Suprapubic skin (tissue), 3 donors: ENCODE measurements around the gene SHROOM4.

Experiments used
- CTCF ChIP-seq, 2 donors: fragments of 200-600 bp in 1 of 2; fragments of 450-650 bp in 1 of 2; sonication (generic) in 1 of 2; IDR thresholded peaks; one replicate each; pipeline ENCODE4 v1.5.1; 2016 to 2019; ENCODE audit warnings: antibody characterized with exemption in 2 of 2, mild to moderate bottlenecking in 1 of 2, moderate library complexity in 1 of 2
- POLR2A ChIP-seq, 2 donors: fragments of 450-650 bp; IDR thresholded peaks; one replicate each; pipeline ENCODE4 v1.6.1; 2017; ENCODE audit warnings: antibody characterized with exemption in 2 of 2, mild to moderate bottlenecking in 2 of 2, moderate library complexity in 2 of 2

- TF ChIP-seq CTCF (IDR thresholded peaks at IDR 0.05) (no peak), POLR2A (IDR thresholded peaks at IDR 0.05) (no peak)
Measured at GRCh38 chrX:50852524-50852923, 38.5 kb upstream of the SHROOM4 start.
